ENCODE results near the gene ZNF626.
"Not testable (repeated sequence)": the region's sequence is repeated elsewhere in the genome, so short reads cannot be mapped to it uniquely, and the experiment has no call there.

ZNF626 gene

DNA sequence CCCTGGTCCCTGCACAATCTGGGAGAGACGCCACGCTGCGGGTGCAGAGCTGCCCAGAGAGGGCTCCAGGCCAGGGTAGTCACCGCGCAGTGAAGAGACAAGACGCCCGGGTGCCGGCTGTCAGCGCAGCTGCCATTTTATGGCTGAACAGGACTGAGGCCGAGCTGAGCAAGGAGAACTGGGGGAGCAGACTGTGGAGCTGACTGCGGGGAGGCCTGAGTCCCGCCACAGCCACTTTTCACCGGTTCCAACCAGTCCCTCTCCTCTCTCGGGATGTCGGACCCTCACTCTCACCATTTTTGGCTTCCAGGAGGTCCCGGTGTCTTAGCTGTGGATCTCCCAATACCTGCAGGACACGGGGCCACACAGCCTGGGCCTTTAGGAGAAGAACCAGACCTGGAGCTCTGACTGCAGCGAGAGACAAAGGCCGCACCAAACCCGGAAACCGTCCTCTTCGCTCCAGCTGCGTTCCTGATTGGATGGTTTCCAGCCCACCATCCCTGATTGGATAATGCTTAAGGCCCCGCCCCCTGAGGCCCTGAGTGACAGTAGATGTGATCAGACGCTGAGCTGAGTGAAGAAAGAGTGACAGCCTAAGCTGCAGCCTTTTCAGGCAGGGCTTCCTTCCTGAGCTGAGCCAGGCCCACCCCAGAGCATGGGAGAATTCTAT is at the start of gene ZNF626:
Gene ZNF626, minus strand, starts transcription at position 422 of the 670 bp plus-strand sequence. Its CDS starts 125 bp downstream, at position 297.
- peak within 1 kb of the TSS; percentile 89 to 90 for H3K27ac ChIP-seq
- peak; percentile 96 for DNase-seq (ENCODE audit: low spot score)
- peak within 1 kb of the TSS; percentile 95 for H3K4me3 ChIP-seq
- TF ChIP-seq, protein P1, sequence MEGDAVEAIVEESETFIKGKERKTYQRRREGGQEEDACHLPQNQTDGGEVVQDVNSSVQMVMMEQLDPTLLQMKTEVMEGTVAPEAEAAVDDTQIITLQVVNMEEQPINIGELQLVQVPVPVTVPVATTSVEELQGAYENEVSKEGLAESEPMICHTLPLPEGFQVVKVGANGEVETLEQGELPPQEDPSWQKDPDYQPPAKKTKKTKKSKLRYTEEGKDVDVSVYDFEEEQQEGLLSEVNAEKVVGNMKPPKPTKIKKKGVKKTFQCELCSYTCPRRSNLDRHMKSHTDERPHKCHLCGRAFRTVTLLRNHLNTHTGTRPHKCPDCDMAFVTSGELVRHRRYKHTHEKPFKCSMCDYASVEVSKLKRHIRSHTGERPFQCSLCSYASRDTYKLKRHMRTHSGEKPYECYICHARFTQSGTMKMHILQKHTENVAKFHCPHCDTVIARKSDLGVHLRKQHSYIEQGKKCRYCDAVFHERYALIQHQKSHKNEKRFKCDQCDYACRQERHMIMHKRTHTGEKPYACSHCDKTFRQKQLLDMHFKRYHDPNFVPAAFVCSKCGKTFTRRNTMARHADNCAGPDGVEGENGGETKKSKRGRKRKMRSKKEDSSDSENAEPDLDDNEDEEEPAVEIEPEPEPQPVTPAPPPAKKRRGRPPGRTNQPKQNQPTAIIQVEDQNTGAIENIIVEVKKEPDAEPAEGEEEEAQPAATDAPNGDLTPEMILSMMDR (IDR thresholded peaks at IDR 0.05), result no peak

DNA sequence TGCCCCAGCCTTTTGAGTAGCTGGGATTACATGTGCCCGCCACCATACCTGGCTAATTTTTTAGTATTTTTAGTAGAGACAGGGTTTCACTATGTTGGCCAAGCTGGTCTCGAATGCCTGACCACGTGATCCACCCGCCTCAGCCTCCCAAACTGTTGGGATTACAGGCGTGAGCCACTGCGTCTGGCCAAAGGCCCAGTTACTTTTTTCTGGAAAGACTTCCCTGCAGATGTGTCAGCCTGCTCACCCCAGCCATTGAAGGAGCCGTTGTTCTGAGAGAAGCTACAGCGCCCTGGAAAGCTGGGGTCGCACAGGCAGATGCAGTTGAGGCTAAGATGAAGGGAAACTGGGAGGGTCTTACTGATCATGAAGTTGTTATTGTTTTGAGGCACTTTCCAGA is 7.9 kb upstream of the ZNF626 start:
- Histone ChIP-seq H3K27ac (no peak overlapping the region), H3K4me3 (no peak overlapping the region)
- DNase-seq (ENCODE audit: low spot score), result no peak
- TF ChIP-seq, protein P1 (IDR thresholded peaks at IDR 0.05), result no peak

DNA sequence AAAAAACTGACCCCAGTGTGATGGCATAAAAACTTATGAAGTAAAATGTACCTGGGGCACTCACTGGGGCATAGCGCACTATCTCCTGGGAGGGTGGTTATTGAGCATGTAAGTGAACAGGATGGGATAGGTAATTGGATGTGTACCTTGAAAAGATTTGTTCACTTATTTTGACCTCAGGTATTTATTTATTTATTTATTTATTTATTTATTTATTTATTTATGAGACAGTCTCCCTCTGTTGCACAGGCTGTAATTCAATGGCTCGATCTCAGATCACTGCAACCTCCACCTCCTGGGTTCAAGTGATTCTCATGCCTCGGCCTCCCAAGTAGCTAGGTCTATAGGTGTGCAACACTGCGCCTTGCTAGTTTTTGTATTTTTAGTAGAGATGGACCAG is 5.9 kb upstream of the ZNF626 start:
- H3K27ac ChIP-seq, result no peak overlapping the region
- TF ChIP-seq, protein P1 (IDR thresholded peaks at IDR 0.05), result no peak
- no peak overlapping the region for H3K4me3 ChIP-seq
- DNase-seq (ENCODE audit: low spot score), result no peak

DNA sequence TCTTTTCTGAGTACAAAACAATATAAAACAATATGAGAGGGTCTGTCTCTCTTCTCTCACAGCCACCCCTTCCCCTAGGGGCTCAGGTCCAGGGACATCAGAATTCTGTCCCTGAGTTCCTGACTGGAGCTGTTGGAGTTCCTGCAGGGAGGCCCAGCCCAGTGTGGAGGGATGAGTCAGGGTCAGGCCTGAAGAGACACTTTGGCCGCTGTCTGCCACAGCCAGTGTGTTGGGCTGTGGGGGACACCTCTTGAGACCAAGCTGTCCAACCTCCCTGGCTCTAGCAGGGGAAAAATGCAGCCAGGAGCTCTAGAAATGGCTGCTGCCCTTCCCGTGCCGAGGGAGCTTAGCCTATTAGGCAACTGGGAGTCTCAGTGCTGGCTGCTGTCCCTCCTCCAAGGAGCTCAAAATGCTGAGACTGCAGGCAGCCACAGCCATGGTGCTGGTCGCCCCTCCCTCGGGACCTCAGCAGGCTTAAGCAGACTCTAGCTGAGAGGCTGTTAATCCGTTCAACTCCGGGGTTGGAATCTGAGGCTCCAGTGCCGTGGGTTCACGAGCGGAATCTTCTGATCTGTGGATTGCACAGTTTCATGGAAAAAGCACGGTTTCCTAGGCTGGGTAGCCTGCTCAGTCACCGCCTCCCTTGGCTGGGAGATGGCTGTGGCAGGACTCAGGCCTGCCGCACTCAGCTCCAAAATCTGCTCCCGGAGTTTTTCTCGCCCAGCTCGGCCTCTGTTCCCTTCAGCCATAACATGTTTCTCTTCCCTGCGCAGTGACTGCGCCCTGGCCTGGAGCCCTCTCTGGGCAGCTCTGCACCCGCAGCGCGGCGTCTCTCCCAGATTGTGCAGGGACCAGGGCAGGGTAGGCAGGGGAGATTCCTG is 3.8 kb upstream of the ZNF626 start:
- TF ChIP-seq, protein P1 (IDR thresholded peaks at IDR 0.05), result no peak
- peak overlapping the region; percentile 54 for H3K4me3 ChIP-seq
- peak overlapping the region; percentile 64 to 69 for H3K27ac ChIP-seq
- no peak for DNase-seq (ENCODE audit: low spot score)

DNA sequence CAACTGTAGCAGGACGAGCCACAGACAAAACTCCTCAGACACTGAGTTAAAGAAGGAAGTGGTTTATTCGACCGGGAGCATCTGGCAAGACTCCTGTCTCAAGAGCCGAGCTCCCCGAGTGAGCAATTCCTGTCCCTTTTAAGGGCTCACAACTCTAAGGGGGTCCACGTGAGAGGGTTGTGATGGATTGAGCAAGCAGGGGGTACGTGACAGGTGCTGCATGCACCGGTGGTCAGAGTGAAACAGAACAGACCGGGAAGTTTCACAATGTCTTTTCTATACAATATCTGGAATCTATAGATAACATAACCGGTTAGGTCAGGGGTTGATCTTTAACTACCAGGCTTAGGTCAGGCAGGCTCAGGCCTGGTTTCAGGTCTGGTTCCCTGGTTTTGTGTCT is 3.1 kb upstream of the ZNF626 start:
- H3K4me3 ChIP-seq; DNase-seq (ENCODE audit: low spot score): not testable (repeated sequence)
- peak overlapping the region in 1 of 2 donors; percentile 64 for H3K27ac ChIP-seq

DNA sequence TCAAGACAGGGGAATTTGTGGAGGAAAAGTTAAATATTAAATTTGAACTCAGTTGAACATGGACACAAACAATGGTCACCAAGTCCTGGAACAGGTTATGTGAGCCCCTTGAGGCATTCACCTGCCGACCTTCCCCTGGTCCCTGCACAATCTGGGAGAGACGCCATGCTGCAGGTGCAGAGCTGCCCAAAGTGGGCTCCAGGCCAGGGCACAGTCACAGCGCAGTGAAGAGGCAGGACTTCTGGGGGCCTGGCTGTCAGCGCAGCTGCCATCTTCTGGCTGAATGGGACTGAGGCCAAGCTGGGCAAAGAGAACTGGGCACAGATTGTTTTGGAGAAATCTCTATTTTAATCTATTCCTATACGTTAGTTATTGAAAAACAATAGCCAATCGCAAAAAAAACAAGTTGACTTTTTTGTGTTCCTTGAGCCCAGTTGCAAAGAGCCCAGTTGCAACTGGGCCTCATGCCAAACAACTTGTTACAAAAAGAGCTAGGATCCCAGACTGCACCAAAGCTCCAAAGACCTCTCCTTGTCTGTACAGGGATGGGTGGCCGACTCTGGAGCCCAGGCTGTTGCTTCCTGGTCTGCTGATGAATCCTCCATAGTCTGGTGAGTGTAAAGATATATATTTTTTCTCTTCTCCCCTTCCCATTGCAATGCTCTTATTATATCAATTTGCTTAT is 1.2 kb upstream of the ZNF626 start:
- DNase-seq (ENCODE audit: low spot score), result no peak
- TF ChIP-seq, protein P1 (IDR thresholded peaks at IDR 0.05), result no peak
- Histone ChIP-seq H3K27ac (no peak overlapping the region), H3K4me3 (no peak overlapping the region)

DNA sequence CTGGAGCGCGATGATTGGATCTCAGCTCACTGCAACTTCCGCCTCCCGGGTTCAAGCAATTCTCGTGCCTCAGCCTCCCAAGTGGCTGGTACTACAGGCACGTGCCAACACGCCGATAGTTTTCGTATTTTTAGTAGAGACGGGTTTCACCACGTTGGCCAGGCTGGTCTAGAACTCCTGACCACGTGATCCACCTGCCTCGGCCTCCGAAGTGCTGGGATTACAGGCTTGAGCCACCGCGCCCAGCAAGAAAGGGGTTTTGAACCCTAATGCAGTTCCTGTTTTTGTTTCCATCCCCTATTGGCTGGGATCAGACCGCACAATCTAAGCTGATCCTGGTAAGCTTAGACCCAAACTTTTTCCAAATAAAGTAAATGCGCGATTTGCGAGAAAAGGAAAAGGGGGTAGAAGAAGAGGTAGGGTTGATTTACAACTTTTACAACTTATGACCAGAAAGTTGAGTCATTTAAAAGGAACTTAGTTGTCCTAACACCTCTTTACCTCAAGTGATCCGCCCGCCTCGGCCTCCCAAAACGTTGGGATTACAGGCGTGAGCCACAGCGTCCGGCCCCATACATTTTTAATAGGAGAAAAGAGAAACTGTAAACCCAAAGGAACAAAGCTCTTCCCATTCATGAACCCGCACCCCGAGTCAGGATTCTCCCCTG is 764 bp downstream of the ZNF626 start:
- DNase-seq (ENCODE audit: low spot score), result no peak
- Histone ChIP-seq H3K4me3 (peak overlapping the region; percentile 95), H3K27ac (peak overlapping the region; percentile 89 to 90)
- TF ChIP-seq, protein P1 (IDR thresholded peaks at IDR 0.05), result no peak
